ENCODE measurements around the gene PCDHGA9.

Gene PCDHGA9

DNA sequence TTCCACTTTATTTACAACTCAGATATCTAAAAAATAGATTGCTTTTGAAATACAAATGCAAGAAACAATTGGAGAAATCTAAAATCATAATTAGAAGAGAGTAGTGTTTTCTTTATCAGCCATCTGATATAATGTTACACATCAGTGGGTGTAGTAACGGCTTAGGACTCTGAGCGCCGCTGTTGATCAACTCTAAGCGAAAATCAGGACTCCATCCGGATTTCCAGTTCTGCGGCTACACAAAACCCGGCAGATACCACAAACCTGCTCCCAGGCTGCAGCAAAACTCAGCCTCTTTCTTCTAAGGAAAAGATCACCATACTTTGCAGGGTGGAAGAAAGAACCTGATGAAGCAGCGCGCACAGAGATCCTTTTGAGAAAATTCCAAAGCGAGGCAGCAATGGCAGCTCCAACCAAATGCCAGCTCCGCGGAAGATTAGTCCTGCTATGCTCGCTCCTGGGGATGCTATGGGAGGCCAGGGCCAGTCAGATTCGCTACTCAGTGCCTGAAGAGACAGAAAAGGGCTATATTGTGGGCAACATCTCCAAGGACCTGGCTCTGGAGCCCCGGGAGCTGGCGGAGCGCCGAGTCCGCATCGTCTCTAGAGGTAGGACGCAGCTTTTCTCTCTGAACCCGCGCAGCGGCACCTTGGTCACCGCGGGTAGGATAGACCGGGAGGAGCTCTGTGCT, at the start of gene PCDHGA9:
PCDHGA9 (plus strand) TSS at position 226 of the 691 bp plus-strand sequence; CDS start at position 401, 175 bp downstream.
- TF ChIP-seq, protein P1, sequence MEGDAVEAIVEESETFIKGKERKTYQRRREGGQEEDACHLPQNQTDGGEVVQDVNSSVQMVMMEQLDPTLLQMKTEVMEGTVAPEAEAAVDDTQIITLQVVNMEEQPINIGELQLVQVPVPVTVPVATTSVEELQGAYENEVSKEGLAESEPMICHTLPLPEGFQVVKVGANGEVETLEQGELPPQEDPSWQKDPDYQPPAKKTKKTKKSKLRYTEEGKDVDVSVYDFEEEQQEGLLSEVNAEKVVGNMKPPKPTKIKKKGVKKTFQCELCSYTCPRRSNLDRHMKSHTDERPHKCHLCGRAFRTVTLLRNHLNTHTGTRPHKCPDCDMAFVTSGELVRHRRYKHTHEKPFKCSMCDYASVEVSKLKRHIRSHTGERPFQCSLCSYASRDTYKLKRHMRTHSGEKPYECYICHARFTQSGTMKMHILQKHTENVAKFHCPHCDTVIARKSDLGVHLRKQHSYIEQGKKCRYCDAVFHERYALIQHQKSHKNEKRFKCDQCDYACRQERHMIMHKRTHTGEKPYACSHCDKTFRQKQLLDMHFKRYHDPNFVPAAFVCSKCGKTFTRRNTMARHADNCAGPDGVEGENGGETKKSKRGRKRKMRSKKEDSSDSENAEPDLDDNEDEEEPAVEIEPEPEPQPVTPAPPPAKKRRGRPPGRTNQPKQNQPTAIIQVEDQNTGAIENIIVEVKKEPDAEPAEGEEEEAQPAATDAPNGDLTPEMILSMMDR (conservative IDR thresholded peaks at IDR 0.05), result peak; percentile 63
- H3K27ac ChIP-seq, result no peak within 1 kb of the TSS

DNA sequence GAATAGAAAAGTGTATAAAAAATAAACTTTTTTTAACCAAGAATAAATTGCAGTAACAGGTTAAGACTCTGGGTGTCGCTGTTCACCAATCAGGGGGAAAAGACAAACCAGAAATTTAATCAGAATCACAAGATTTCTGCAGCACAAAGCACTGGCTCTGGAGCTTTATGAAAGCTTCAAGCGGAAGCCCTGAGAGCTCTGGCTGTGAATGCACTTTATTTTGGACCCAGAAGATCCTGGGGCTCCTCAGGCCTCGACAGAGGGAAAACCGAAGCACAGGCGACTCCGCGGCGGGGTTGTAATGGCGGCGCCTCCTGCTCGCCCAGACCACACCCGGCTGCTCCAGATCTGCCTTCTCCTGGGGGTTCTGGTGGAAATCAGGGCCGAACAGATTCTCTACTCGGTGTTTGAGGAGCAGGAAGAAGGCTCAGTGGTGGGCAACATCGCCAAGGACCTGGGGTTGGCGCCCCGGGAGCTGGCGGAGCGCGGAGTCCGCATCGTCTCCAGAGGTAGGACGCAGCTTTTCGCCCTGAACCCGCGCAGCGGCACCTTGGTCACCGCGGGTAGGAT, 47.6 kb upstream of the PCDHGA9 start, which contains the start of gene PCDHGA4:
PCDHGA4 (plus strand) TSS at position 122 of the 570 bp plus-strand sequence; CDS start at position 209, 87 bp downstream.
- no peak within 1 kb of the TSS for H3K27ac ChIP-seq
- TF ChIP-seq, protein P1 (conservative IDR thresholded peaks at IDR 0.05), result peak; percentile 62

DNA sequence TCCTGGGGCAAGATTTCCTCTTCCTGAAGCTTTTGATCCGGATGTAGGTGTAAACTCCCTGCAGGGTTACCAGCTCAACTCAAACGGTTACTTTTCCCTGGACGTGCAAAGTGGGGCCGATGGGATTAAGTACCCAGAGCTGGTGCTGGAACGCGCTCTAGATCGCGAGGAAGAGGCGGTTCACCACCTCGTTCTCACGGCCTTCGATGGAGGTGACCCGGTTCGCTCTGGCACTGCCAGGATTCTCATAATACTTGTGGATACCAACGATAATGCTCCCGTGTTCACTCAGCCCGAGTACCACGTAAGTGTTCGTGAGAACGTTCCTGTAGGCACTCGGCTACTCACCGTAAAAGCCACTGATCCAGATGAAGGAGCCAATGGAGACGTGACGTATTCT, 46.9 kb upstream of the PCDHGA9 start:
- TF ChIP-seq, protein P1 (conservative IDR thresholded peaks at IDR 0.05), result no peak
- no peak overlapping the region for H3K27ac ChIP-seq

DNA sequence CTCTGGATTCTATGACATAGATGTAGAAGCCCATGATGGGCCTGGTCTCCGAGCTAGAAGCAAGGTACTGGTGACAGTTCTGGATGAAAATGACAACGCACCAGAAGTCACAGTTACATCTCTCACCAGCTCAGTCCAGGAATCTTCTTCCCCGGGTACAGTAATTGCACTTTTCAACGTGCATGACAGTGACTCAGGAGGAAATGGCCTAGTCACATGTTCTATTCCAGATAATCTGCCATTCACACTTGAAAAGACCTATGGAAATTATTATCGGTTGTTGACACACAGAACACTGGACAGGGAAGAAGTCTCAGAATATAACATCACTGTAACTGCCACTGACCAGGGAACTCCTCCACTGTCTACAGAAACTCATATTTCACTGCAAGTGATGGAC, 46.4 kb upstream of the PCDHGA9 start:
- no peak overlapping the region for H3K27ac ChIP-seq
- TF ChIP-seq, protein P1 (conservative IDR thresholded peaks at IDR 0.05), result no peak

DNA sequence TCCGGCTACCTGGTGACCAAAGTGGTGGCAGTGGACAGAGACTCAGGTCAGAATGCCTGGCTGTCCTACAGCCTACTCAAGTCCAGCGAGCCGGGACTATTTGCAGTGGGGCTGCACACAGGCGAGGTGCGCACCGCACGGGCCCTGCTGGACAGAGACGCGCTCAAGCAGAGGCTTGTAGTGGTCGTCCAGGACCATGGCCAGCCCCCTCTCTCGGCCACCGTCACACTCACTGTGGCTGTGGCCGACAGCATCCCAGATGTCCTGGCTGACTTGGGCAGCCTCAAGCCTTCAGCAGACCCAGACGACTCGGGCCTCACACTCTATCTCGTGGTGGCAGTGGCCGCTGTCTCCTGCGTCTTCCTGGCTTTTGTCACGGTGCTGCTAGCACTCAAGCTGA, 45.6 kb upstream of the PCDHGA9 start:
- no peak overlapping the region for H3K27ac ChIP-seq
- TF ChIP-seq, protein P1 (conservative IDR thresholded peaks at IDR 0.05), result no peak

DNA sequence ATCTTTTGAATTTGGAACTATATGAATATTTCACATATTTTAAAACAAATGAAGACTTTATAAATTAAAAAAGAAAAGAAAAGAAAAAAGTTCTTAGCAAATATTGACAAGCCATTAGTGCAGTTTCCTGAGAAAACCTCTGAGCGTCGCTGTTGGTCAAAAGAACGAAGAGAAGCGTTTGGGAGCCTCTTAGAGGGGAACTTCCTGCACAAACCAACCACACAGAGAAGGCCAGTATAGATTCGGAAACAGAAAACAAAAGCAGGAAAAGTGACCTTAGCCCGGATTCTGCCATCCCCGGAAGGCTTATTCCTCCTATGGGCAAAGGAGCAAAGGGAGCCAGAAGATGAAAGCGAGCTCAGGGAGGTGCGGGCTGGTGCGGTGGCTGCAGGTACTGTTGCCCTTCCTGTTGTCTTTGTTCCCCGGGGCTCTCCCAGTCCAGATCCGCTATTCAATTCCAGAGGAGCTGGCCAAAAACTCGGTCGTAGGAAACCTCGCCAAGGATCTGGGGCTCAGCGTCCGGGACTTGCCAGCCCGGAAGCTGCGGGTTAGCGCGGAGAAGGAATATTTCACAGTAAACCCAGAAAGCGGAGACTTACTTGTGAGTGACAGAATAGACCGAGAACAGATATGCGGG, 42.7 kb upstream of the PCDHGA9 start, which contains the start of gene PCDHGB2:
PCDHGB2 (plus strand) TSS at position 205 of the 637 bp plus-strand sequence; CDS start at position 347, 142 bp downstream.
- peak within 1 kb of the TSS; percentile 65 for H3K27ac ChIP-seq
- TF ChIP-seq, protein P1 (conservative IDR thresholded peaks at IDR 0.05), result peak; percentile 79

DNA sequence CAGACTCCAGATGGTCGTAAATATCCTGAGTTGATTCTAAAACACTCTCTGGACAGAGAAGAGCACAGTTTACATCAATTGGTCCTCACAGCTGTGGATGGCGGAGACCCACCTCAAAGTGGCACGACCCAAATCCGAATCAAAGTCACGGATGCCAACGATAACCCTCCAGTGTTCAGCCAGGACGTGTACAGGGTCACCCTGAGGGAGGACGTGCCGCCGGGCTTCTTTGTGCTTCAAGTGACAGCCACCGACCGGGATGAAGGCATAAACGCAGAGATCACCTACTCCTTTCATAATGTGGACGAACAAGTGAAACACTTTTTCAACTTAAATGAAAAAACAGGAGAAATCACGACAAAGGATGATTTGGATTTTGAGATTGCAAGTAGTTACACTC, 41.9 kb upstream of the PCDHGA9 start:
- TF ChIP-seq, protein P1 (conservative IDR thresholded peaks at IDR 0.05), result no peak

More for the DNA sequence above, 41.9 kb upstream of the PCDHGA9 start:
- peak overlapping the region; percentile 65 for H3K27ac ChIP-seq
